Hematopoietic multipotent progenitor cell treated with erythropoietin and hydrocortisone succinate and interleukin-3 and kit ligand, for 17 days (in vitro differentiated cells): ENCODE results near the gene FAM83C.

Source experiments
- DNase-seq: peaks from one replicate; pipeline ENCODE4 v3.0.0-alpha.2; 2015; ENCODE audit warnings: low spot score

Gene FAM83C

DNA sequence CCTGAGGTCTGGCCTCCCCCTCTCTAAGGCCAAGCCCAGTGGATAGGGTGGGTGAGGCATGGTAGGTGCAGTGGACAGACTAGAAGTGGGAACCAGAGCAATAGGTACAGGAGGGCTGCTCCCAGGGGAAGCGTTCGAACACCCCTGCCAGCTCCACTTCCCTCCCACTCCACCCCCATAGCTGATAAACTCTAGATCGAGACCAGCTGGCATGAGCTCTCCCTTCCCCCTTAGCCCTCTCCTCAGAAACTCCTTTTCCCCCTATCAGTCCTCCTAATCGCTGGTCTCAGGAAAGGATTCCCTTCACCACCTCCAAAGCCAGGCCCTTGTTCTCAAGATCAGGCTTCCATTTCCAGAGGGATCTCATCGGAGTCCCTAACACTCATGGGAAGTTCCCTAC, 6.0 kb upstream of the FAM83C start:
- DNase-seq = no peak

DNA sequence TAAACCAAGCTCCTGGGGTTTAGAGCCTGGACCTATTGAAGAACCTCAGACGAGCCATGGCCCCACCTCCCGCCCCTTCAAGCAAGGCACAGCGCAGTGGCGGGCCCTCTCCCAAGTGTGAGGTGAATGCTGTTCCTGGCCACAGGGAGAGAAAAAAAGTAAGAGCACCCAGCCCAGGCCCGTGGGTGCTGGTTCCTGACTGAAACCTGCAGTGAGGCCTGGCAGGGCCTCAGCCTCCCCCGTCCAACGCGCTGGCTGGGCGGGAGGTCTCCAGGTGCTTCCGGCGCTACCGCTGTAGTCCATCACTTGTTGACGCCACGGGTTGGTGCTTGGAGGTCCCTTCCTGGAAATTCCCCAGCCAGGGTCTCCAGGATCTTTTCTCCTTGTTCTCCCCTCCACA, 5.5 kb upstream of the FAM83C start:
- no peak for DNase-seq

DNA sequence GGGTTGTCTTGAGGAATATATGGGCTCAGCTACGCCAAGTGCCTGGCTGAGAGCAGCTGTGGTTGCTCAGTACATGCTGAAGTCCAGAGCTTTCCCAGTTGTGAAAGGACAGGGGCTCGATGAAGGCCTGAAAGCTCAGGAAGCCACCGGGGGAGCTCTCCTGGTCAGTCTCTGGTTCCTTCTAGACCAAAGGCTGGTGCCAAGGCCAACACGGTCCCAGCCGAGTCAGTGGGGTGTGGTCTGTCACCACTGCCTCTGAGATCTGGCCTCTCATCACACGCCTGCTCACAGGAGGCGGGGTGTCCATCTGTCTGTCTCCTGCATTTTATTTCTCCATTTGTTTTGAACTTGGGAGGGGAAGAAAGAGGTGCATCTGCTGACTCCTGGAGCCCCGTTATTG, 4.9 kb upstream of the FAM83C start:
- DNase-seq = no peak

DNA sequence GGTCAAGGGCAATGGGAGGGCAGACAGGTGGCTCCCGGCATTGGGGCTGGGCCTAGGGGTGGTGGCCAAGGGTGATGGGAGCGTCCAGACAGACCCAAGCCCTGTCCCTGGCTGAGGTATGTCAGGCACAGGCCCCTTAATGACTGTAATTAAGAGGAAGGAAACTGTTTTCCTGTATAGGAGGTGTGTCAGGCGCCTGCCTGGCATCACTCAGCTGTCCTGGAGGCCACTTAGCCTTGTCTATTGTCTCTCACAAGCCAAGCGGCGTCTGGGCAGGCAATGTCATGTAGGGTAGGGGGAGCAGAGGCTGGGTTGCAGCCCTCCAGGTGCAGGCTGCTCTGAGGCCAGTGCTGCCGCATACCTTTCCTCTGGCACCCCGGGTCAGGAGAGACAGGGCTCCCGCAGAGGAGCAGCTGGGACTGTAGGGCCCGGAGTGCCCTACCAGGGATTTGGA, 3.9 kb upstream of the FAM83C start:
- DNase-seq = no peak

DNA sequence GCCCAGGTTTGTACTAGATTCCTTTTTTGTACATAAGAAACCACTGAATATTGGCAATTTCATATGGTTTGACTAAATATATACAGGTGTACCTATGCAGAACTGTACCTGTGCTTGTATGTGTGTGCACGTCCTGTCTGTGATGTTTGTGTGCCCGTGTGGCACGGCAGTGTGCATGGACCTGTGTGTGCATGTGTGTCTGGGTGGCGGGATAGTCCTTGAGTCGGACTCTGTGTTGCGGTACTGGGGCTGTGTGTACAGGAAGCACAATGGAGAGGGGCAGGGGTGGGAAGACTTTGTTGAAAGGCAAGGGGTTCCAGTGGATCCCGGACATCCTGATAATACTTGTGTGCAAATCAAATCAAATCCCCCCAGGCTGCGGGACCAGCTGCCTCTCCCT, 3.4 kb upstream of the FAM83C start:
- no peak for DNase-seq

DNA sequence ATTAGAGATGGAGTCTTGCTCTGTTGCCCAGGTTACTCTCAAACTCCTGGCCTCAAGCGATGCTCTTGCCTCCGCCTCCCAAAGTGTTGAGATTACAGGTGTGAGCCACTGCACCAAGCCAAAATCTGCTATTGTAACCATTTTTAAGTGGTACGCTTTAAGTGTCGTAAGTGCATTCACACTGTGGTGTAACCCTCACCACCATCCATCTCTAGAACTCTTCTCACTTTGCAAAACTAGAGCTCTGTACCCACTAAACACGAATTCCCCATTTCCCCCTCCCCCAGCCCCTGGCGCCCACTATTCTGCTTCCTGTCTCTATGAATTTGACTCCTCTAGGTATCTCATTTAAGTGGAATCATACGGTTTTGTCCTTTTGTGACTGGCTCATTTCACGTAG, 2.8 kb upstream of the FAM83C start:
- no peak for DNase-seq

DNA sequence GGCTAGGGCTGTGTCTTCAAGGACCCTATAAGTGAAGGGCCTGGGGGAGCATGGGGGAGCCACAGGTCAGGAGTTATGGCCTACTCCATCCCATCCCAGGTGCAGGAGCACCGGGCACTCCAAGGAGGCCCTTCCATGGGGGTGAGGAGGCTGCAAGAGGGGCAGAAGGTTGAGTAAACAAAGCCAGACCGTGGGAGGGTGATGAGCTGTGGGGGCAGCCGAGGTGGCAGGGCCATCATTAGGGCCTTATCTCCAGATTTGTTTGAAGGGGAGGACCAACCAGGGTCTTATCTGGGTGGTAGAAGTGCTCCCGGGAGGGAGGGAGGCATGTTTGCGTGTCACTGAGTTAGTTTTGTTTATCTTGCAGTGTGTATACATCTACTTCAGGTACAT, 2.1 kb upstream of the FAM83C start:
- DNase-seq = no peak

DNA sequence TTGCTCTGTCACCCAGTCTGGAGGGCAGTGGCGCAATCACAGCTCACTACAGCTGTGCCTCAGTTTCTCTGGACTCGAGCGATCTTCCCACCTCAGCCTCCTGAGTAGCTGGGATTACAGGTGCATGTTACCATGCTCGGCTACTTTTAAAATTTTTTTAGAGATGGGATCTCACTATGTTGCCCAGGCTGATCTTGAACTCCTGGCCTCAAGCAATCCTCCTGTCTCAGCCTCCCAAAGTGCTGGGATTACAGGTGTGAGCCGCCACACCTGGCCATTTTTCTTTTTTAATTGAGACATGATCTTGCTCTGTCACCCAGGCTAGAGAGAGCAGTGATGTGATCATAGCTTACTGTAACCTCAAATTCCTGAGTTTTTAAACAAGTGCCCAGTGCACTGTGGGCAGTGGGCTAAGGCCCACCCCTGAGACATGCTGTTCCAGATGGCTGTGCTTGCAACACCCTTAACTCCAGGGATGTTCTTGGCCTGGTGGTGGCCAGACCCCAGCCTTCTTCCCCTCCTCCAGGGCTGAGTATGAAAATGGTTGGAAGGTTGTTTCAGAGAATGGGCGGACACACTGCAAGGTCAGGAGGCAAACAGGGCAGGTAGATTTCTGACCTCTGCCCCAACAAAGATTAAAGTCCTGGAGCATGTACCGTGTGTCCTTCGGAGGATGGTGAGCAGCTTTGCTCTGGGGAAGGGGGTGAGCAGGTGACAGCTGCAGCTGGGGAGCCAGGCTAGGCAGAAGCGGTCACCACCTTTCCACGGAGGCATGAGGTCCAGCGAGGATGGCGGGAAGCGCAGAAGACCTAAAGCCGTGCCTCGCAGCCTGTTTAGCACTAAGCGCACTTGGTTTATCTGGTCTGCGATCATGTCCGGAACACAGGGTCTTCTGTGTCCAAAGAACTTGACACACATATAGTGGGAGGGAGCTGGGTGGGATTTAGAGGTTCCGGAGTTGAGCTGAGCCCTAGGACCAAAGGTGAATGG, 1.4 kb upstream of the FAM83C start:
- DNase-seq = no peak

DNA sequence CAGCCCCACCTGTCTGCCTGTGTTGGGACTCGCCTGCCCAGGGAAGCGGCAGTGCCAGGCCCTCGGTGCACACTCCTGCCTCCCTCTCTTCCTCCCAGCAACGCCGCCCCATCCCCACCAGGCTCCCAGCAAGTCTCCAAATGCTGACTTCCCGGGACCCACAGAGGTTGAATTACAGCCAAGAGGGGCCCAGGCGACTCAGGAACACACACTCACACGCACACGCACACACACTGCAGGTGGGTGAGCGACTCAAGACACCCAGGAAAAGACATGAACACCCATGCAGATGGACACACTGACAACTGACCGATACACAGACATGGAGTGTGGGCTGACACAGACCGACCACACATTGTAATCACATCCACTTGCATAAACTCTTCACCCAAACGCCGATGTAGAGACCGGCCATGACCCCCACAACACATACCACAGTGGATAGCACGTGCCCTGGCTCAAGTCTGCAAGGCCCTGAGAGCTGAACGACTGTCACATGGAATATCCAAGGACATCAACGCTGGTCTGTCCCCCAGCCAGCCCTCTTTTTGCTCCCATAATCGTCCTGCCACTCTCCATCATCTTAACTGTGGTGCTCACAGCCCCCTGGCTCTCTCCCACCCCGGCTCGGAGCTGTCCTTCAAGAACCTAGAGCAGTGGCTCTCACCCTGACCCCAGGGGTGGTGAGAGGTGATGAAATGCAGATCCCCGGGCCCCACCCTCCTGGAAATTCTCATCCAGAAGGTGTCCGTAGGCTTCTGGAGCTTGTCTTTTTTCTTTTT, 470 bp upstream of the FAM83C start:
- DNase-seq = no peak

DNA sequence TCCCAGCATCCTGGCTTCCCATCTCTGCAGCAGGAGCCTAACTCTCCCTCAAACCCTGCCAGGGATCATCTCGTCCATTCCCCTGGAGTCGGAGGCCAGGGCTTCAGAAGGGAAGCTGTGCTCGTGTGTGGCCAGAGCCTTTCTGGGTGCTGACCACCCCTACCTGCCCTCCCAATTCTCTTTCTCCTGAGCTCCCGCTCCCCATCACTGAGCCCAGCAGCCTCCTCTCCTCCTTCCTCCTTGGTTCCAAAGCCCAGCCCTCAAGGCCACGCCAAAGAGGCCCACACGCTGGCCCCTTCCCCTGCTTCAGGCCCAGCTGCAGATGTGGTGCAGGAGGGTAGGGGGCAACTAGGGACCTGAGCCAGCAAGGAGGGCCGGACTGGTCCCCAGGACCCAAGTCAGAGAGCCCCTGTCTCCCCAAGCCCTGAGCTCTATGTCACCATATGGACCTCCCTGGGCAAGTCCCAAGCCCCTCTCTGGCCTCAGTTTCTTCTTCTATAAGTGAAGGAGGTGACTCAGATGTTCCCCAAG, 1.3 kb downstream of the FAM83C start:
- no peak for DNase-seq

DNA sequence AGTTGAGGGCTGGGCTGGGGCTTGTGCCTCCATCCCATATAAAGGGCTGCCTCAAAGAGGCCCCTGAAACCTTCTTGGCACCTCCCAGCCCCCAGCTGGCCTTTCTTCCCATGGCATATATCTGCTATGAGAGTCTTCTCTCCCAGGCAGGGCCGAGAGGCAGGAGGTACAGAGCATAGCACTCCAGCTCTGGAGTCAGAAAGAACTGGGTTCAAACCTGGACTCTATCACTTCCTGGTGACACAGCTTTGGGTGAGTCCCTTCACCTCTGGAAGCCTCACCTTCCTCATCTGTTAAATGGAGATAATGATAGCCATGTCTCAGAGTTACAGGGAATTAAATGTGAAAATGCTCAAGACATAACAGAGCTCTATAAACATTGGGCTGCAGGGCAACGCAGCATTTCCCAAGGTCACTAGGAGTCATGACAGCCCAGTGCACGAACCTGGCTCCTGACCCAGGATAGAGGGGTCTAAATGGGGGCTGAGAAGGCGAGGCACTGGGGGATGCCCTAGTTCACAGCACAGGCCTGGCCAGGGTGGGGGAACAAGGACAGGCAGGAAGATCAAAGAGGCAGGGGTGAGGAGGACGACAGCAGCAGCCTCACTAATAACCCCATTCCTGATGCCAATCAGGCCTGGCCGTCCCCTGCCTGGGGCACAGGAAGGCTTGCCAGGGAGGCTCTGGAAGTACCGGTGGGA, 1.9 kb downstream of the FAM83C start:
- DNase-seq = no peak

DNA sequence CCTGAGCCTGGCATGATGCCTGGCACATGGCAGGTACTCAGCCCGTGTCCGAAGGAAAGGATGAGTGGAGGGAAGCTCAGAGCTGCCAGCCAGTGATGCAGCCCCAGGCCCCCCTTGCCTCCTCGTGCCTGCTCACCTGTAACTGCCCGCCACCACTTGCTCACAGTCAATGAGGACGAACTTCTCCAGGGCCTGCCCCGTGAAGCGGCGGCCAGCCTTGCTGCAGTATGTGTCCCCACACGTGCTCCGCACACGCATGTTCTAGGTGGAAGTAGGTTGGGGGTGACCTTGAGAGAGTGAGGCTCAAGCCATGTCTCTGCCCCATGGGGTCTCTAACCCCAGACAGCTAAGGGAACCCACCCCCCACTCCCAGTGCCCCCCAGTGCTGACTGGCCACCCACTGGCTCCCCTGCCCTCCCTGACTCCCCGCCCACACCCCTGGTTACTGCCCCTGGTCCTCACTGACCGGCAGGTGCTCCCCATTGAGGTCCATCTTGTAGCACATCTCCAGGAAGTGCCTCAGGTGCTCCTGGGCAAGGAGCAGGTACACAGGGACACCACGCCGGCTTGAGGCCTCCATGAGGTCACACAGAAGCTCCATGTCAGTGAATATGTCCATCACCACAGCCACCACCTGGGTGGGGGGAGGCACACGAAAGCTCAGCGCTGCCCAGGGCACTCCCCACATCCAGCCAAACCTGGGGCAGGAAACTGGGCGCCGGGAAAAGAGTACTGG, 3.7 kb downstream of the FAM83C start:
- no peak for DNase-seq

DNA sequence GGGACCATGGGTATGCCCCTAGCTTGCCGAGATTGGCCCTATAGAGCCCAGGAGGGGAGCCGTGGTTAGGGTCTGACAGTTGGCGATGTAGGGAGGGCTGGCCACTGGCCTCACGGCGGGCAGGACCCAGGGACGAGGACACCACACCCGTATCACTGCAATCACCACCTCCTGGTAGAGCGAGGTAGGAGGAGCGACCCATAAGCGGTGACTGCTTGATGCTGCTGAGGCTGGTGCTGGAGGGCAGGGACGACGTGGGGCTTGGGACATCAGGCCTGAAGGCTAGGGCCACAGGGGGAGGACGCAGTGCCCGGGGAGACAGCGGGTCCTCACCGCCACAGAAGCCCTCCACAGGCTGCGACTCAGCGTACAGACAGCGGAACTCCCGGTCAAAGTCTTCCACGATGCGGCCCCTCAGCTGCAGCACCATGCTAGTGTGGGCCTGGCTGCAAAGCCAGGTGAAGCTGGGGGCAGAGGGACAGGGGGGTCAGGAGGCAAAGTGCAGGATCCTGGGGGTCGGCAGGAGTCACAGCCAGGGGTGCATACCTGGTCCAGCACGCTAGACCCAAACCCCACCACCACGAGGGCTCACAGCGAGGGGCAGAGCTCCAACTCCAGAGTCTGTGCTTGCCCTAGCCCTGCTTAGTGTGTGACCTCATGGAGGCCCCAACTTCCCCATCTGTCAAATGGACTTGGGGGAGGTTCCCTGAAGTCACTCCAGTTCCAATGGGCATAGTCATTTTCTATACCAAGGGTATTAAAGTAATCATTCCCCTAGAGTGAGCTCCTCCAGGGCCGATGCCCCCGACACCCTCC, 4.5 kb downstream of the FAM83C start:
- no peak for DNase-seq

DNA sequence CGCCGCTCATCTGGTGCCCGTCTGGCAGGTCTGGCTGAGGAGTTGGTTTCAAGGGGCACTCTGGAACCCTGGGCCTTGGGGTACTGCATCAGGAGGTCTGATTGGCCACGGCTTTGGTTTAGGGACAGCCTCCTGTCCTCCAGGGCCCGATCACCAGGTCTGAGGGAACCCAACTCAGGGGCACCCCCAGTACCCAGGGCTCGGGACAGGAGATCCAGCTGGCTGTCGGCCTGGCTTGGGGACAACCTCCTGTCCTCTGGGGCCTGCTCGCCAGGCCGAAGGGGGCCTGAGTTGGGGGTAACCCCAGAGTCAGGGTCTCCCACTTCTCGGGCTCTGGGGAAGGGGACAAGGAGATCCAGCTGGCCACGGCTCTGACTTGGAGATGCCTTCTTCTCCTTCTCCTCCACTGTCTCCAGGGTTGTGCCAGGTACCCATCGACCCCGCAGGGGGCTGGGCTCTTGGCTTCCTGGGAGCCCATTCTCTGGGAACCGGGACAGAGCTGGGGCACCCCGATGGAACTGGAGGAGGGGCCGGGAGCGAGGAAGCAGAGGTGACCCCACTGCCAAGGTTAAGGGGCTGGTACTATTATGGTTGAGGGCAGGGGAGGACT, 5.2 kb downstream of the FAM83C start:
- no peak for DNase-seq

DNA sequence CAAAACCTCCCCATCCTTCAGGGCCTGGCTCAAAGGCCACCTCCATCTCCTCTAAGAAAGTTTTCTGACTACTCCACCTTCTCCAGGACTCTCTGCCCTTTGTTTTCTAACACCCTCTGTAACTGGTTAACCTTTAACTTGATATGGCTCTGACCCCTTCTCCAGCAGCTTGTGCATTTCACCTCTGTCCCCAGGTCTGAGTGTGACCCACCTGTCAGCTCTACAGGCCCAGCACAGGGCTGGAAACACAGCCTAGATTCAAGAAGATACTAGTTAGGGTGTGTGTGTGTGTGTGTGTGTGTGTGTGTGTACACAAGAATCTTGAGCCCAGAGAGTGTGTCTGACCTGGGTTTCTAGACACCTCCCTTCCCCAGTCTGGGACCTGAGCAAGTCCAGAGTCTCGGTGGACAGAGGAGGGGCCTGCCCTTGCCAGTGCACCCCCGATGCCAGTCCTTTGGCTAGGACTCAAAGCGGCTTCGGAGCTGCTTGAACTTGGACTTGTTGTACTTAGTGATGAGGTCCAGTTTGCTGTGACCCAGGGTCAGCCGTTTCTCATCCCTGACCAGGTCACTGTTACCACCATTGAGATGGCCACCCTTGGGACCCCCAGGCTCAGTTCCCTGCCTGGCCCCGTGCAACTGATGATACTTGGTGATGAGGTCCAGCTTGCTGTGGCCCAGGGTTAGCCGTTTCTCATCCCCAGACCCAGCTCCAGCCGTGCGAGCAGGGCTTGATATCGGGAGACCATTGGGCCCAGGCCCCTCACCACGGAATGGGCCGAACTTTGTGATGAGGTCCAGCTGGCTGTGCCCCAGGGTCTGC, 5.9 kb downstream of the FAM83C start:
- DNase-seq = no peak

DNA sequence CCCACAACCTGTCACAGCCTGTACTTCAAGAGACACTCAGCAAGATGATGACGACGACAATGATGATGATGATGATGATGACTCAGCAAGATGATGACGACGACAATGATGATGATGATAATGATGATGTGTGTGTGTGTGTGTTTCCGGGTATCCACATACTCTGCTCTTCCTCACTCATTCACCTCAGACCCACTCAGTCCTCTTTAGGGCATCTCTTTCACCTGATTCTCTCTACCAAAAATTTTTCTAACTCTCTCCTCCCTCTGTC, 6.5 kb downstream of the FAM83C start:
- DNase-seq = no peak

DNA sequence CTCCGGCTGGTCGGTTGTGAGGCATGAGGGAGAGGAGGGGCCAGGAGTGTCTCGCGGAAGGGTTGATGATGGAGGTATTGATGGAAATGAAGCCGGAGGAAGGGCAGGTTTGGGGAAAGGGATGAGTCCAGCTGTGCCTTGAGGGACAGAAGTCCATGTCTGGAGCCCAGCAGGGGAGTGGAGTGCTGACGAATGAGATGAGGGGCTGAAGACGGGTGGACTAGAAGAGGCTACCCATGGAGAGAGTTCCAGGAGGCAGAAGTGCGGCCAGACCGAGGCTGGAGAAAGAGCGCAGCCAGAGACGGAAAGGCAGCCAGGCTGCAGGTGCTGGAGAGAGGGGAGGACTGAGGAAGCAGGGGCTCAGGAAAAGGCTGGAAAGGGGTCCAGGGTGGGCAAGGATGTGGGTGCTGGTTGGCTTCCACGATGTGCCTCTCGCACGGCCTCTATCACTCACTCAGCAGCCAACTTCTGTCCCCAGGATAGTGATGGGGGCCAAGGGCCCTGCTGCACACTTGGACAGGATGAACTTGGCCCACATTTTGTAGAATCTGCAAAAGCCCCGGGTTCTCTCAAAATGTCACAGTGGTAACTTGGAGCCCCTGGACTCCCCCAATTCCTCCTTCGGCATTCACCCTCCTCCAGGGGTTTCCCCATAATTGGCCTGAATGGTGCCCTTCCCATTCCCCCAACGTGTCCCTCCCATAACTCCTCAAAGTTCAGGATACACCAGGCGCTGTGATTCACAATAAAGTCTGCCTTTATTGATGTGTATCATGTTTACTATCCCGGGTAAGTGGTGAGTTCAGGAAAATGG, 7.0 kb downstream of the FAM83C start:
- no peak for DNase-seq

DNA sequence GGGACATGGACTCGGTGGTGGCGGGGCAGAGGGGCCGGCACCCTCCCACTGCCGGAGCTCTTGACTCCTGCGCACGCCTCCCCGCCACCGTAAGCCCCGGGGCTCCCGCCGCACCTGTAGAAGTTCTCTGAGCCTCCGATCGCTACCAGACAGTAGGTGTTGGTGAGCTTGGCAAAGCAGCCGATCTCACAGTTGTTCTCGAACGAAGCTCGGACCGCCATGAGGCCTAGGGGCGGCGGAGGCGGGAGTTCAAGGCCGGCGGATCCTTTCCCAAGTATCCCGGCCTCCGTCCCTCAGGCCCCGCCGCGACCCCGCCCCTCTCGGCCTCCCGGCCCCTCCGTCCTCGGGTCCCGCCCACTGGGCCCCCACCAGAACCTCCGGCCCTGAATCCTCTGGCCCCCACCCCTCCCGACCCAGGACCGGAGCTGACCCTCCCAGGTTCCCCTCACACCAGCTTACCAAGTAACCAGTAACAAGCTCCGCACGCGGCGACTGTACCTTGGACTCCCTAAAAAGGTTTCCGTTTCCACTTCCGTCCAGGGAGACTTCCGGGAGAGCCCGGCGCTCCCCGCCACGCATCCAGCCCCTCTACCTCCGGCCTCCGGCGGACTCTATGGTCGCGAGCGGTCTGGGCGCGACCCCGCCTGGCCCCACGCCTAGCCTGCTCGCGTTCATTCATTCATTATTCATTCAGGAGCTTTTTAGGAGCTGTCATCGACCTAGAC, 7.8 kb downstream of the FAM83C start, which contains the start of gene EIF6:
TSS of gene EIF6 (minus strand) at position 506 of the 725 bp plus-strand sequence. CDS start at position 221, 285 bp downstream.
- peak; percentile 45 for DNase-seq
